NCI-H187 treated with DMSO at 0.1 percent for 48 hours (cell line): ENCODE results near the gene PDK2.

ENCODE experiments used
- DNase-seq: peaks from one replicate; lab custom pipeline; 2025; lab: John Stamatoyannopoulos, UW

PDK2 gene

DNA sequence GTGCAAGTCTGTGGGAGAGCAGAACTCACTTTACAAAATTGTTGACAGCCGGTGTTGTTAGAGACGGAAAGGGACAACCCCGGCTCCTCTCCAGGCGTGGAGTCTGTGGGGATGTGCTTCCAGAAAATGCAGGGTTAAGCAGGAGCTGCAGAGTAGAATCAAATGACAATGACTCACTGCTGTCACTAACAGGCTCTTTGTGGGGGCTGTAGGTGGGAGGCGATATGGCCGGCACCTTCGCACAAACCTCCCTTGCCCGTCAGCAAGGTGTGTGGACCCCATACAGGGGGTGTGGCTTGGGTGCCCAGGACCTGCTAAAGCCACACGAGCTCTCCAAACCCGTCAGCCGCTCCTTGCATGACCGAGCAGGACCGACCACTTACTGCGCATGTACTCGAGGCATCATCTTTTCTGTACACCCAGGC lies 5.8 kb downstream of the PDK2 start:
- DNase-seq: no peak

DNA sequence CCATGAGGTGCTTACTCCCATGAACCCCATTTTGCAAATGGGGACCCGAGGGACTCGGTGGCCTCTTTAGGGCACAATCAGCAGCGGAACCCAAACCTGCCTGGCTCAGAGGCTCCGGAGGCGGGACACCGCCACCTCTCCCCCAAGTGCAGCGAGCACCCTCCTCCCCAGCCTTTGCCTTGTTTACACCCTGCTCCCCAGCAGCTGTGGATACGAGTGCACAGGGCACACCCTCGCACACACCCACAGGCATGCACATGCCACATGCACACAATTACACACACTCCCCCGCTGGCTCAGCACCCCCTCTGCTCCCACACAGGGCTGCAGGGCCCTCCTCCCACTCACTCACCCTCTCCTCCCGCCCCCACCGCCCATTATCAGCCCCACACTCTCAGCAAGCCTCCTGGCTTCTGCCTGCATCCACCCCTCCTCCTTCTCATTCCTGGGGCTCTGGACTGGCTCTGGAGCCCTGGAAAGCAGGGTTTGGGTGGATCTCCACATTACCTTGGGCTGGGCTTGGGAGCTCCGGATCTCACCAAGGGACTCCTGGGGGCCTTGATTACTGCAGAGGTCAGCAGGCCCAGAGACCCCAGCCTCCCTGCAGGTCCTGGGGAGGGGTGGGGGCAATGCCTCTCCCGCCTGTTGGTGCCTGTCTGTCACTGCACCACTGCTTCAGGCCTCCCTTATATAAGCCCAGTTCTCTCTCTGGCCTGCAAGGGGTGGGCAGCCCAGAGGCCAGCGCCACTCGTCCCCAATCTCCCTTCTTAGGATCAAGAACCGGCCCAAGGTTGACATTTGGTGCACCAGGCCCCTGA lies 6.4 kb downstream of the PDK2 start:
- DNase-seq: no peak

DNA sequence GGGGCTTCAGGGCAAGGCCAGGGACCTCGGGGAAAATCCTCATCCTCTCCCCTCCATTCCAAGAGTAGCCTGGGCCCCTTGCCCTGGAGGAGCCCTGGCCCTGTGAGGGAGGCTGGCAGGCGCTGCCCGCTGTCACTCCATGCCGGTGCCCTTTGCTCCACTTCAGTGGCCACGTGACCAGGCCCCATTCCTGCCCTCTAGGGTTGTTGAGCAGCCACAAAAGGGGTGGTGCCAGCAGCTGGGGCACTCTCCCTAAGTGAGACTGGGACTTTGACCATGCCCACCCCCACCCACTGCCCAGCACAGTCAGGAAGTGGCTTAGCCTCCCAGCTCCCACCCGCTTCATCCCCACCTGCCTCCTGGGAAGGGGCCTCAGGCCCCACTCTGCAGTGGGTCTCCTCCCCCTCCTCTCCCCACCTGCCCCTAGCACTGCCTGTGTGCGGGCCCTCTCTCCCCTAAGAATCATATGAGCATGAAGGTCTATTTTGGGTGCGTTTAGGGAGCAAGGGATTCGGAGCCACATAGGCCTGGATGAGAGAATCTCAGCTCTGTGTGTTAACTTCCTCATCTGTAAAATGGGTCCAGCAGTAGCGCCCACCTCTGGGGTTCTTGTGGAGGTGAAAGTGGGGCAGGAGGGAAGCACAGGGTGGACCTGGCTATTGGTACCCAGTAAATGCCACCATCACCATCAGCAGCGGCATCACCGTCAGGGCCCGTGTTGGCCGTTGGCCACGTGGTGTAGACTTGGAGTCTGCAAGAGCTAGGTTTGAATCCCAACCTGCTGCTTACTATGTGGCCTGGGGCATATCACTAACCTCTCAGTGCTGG lies 7.2 kb downstream of the PDK2 start:
- no peak for DNase-seq

DNA sequence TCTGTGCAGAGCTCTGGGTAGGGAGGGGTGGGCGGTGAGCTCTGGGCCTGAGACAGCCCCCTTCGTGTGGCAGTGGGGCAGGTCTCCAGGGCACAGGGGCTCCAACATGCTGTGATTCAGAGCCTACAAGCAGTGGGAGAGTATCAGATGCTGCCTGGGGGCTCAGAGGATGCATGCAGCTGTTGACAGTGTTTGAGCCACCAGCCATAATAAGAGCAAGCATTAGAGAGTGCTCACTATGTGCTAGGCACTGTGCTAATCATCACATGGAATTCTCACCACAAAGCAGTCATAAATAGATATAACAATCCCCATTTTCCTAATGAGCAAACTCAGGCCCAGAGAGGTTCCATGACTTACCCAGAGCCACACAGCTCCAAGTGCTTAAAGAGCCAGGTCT lies 8.1 kb downstream of the PDK2 start:
- DNase-seq: no peak

DNA sequence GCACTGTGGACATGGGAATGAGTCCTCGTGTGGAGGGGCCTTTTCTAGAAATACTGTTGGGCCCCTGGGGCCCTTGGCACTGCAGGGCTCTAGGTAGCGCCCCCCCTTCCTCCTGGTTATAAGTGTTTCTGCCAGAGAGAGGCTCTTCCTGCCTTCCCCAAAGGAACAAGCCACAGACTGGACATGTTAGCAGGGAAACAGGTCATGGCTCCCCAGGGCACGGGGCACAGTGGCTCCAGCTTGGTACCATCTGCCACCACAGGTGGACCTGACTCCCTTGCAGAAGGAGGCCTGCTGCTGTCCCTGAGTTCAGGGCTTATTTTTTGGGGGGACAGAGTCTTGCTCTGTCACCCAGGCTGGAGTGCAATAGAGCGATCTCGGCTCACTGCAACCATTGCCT lies 8.8 kb downstream of the PDK2 start:
- no peak for DNase-seq

DNA sequence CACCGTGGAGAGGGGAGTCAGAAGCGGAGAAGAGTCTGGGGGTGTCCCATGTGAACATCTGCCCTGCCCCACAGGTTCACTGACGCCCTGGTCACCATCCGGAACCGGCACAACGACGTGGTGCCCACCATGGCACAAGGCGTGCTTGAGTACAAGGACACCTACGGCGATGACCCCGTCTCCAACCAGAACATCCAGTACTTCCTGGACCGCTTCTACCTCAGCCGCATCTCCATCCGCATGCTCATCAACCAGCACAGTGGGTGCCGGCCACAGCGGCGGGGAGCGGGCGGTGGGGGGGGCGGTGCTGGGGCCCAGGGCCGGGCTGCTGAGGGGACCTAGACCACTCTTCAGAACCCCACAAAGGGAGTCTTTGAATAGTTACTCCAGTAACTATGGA lies 10.7 kb downstream of the PDK2 start:
- no peak for DNase-seq

DNA sequence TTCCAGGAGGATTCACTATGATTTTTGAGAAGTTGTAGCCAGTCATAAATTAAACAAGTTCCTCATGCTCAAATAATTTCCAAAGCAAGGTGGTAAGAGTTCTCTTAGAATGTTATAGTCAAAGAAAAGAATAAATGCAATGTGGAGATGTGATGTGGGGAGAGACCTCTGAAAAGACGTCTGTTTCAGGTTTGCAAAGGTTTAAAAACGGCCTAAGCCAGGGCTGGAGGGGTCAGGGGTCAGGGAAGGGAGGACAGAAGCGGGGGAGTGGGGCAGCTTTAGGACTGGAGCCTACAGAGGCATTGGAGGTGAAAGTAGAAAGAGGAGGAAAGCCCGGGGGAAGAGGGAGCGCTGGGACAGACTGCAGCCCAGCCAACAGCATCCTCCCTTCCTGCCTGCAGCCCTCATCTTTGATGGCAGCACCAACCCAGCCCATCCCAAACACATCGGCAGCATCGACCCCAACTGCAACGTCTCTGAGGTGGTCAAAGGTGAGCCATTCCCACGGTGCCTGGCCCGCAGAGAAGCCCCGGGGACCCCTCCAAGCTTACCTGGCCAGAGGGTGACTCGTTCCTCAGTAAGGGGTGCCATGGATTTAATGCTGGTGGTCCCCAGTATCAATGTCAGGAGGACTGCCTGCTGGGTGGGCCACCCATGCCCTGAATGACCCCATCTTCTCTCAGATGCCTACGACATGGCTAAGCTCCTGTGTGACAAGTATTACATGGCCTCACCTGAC lies 11.4 kb downstream of the PDK2 start:
- no peak for DNase-seq

DNA sequence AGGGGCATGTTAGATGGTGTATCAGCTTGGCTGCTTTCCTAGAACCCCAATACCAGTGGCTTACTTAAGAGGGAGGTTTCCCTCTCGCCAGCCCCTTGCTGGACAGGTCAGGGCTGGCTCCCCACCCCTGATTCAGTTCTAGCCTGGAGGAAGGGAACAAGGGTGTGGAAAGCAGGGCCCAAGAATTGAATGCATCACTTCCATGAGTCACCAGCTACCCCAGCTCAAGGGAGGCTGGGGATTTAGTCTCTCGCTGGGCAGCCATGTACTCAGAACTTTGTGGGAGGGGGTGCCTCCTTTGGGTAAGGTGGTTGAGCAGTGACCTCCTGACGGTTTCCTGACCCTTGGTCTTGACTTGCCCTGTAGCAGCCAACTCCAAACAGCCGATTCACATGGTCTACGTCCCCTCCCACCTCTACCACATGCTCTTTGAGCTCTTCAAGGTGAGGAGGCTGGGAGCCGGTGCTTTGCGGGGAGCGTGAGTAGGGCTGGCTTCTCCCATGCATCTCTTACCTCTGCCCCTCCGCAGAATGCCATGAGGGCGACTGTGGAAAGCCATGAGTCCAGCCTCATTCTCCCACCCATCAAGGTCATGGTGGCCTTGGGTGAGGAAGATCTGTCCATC lies 12.8 kb downstream of the PDK2 start:
- no peak for DNase-seq

DNA sequence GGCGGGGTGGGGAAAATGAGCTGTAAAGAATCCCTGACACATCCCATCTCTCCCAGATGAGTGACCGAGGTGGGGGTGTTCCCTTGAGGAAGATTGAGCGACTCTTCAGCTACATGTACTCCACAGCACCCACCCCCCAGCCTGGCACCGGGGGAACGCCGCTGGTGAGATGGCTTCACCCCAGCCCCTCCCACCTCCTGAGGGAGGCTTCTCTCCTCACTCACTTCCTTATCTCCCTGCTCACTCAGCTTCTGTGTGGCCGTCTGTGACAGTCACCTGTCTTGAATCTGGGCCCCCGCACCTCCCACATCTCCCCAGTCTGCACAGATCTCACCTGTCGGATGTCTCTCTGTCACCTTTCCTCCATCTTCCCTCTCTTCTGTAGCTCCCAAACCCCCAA lies 13.4 kb downstream of the PDK2 start:
- DNase-seq: no peak

DNA sequence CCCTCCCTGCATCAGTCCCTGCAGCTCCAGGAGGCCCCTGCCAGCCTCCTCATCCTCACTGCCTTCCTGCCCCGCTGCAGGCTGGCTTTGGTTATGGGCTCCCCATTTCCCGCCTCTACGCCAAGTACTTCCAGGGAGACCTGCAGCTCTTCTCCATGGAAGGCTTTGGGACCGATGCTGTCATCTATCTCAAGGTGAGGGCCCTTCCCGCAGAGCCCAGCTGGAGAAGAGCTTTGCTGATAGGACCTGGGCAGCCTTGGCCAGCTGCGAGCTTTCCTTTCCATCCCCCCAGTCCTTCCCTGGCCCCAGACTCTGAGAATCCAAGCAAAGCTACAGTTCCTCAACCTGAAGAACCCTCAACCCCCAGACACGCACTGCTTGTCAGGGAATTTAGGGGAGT lies 14.1 kb downstream of the PDK2 start:
- DNase-seq: no peak

DNA sequence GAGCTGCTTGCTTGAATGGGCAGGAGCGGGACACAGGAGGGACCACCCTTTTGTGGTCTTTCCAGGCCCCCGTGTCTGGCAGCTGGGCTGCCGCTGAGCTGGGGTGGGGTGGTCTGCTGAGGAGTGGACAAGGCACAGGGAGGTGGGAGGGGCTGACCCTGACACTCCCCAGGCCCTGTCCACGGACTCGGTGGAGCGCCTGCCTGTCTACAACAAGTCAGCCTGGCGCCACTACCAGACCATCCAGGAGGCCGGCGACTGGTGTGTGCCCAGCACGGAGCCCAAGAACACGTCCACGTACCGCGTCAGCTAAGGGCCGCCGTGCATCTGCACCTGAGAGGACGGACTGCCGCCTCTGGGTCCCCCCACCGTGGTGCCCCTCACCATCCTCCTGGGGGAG lies 14.6 kb downstream of the PDK2 start:
- DNase-seq: no peak

DNA sequence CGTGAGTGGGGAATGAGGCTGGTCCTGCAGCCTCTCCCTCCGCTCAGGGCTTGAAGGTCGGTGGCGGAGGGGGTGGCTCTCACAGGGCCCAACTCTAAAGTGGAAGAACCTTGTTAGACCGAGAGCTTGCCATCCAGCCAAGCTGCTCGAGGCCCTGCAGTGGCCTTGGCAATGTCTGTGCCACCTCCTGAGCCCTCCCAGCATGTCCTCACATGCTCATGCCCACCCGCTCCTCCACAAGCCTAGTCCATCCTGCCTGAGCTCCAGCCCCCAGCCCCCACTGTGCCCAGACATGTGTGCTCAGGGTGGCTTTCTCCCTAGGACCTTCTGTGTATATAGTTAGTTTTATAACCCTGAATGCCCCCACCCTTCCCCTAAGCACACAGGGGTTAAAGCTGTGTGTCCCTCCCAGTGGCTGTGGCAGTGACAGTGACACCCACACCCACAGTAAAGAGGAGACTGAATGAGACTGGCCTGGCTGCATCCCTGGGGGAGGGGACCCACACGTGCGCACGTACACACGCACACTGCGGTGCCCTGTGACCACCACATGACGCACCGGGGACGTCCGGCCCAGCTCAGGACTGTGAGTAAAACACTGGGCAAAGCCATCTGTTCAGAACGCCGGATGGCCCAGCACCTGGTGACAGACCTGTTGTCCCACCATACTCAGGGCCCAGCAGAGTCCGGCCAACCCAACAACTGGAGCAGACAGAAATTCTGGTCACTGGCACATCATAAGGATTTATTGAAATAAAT lies 15.6 kb downstream of the PDK2 start:
- DNase-seq: no peak

DNA sequence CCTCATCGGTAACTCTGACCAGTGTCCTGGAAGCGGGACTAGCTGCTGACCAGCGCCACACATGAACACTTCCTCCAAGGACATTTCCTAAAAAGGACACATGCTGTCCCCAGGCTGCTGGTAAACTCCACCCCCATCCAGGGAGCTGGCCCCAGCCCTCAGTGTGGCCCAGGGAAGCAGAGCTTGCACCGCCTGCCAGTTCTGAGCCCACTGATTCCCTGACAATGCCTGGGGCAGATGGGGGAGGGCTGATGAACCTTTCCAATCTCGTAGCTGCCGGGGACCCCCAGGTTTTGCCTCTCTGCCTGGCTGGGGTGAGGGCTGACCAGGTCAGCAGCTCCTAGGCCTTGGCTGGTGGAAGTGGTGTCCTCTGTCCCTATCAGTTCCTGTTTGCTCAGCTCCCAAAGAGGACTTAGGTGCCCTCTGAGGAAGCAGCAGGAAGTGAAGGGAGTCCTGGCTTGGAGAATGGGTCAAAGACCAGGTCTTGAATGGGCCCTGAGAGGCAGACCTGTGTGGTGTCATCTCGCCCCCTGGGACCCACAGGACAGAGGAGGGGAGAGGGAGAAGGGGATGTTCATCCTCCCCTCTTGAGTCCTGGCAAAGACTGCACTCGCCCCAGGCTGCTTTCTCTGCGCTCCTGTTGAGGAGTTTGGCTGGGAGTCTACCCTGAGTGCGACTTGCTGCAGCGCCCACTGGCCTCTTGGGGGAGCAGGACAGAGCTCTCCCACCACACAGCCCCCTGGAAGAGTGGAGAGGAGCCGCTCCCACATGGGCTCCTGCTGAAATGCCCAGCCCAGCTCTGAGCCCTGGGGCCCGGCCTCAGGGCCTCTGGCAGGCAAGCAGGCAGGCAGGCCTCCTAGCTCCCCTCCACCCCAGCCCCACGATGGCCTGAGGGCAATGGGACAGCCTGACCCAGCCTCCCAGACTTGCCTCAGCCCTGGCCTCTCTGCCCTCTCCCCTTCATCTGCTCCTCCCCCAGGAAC lies 16.8 kb downstream of the PDK2 start:
- no peak for DNase-seq

DNA sequence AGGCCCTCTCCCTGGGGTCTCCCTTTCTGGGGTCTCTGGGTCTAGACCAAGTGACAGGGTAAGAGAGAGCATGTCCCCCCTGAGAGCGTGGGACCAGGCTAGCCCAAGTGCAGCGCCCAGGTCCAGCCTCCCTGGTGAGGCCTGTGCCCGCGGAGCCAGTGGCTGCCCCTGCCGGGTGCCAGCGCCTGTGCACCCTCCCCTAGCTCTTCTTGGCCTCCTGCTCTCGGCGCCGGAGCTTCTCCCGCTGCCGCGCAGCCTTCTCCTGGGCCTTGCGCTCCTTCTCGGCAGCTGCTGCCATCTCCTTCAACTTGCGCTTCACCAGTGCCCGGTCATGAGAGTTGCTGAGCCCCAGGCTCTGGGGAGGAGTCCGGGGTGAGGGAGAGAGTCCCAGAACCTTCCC lies 17.5 kb downstream of the PDK2 start:
- DNase-seq: no peak

DNA sequence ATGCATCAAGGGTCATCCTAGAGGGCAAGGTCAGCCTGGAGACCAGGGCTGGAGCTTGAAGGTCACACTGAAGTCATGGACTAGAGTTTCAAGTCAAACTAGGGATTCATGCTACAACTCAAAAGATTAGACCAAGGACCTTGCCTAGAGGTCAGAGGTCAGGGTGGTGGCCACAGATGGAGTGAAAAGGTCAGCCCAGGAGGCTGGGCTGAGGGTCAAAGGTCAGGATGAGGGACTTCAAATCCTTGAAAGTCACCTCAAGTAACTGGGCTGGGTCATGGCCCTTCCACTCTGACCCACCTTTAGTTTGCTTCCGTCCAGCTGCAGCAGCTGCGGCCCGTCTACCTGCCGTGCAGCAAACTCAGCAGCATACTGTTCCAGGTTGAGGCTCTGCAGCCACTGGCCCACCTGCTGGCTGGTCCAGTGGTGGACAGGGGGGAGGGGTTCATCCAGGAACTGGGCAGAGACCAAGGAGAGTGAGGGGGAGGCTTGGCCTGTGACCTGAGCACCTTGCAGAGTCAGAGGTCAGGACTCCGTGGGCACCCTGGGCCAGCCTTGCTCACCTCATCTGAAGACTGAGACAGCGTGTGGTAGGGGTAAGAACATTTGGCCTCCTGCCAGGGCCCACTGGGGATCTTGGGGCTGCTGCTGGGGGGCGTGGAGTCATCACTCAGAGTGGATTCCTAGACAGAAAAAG lies 18.6 kb downstream of the PDK2 start:
- DNase-seq: no peak

DNA sequence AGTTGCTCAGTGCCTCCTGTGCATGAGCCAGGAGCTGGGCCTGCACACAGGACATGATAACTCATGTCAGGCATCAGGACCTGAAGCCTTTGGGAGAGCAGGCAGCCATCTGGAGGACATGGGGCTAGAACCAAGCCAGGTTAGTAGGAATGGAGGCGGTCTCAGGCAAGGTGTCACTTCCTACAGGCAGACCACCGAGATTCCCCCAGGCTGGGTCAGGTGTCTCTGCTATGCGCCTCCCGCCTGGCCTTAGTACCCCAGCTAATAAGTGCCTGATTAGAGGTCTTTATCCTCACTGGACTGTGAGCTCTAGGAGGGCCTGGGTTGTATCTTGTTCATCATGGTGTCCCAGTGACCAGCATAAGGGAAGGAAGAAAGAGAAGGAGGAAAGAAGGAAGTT lies 19.2 kb downstream of the PDK2 start:
- no peak for DNase-seq

DNA sequence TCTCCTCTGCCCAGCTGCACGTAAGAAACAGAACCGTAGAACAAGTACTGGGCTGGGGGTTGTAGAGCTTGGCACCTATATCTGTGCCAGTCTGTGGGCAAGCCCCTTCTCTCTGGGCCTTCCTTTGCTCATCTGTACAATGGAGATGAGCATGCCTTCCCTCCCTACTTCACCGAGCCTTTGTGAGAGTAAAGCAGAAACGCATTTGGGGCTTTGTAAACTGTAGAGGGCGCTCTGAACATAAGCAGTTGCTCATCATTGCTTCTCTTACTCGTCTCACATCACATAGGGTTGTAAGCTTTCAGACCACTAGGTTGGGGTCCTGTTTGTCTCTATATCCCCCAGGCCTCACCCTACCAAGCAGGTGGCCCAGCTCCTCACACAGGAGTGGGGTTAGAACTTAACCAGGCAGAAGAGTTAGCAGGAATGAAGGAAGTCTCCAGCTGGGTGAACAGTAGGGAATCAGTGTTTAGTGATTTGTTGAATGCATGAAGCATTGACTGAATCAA lies 19.8 kb downstream of the PDK2 start:
- DNase-seq: no peak

DNA sequence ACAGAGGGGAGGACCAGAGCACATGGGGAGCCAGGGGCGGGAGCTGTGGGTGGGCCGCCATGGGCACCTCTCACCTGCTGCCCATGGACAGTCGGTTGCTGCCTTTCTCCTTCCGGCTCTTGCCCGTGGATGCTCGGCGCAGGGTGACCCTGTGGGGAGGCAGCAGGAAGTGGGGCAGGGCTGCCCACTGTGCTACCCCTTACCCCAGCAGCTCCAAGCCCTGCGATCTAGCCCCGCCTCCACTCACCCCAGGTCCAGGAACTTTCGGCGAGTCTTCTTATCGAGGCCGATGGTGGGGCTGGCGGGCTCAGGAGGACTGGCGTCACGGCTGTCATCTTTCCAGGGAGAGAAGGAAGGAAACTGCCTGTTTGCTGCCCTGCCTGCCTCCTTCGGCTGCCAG lies 20.6 kb downstream of the PDK2 start:
- no peak for DNase-seq
